Measurements from ENCODE around the gene GLIPR1.
A peak's percentile ranks its signal among the peaks of the same experiment; 100 is the strongest.
"Not testable (repeated sequence)": the region's sequence is repeated elsewhere in the genome, so short reads cannot be mapped to it uniquely, and the experiment has no call there.

GLIPR1 gene

GRCh38 chr12:75480469-75480949 lies at the start of gene GLIPR1:
GLIPR1 (plus strand) TSS chr12:75480755; CDS start chr12:75480881, 126 bp downstream.
- DNase-seq: no peak

GRCh38 chr12:75432924-75433323 lies 47.6 kb upstream of the GLIPR1 start:
- DNase-seq: no peak

- DNase-seq: no peak
These were observed 43.0 kb upstream of the GLIPR1 start for GRCh38 chr12:75437564-75437963.

- DNase-seq: peak; percentile 40
These were observed 42.3 kb upstream of the GLIPR1 start for GRCh38 chr12:75438059-75438754.

GRCh38 chr12:75439048-75439447 lies 41.5 kb upstream of the GLIPR1 start:
- DNase-seq: no peak

GRCh38 chr12:75439930-75440329 lies 40.6 kb upstream of the GLIPR1 start:
- DNase-seq: no peak

GRCh38 chr12:75441687-75442449 lies 38.7 kb upstream of the GLIPR1 start:
- DNase-seq: not testable (repeated sequence)

GRCh38 chr12:75442454-75442853 lies 38.1 kb upstream of the GLIPR1 start:
- not testable (repeated sequence) for DNase-seq

GRCh38 chr12:75443709-75444108 lies 36.8 kb upstream of the GLIPR1 start:
- DNase-seq: no peak

- DNase-seq: no peak
These were observed 36.0 kb upstream of the GLIPR1 start for GRCh38 chr12:75444429-75445136.

- not testable (repeated sequence) for DNase-seq
These were observed 35.4 kb upstream of the GLIPR1 start for GRCh38 chr12:75445137-75445507.

GRCh38 chr12:75446857-75447256 lies 33.7 kb upstream of the GLIPR1 start:
- no peak for DNase-seq

- no peak for DNase-seq
These were observed 32.7 kb upstream of the GLIPR1 start for GRCh38 chr12:75447691-75448393.

GRCh38 chr12:75452675-75453330 lies 27.8 kb upstream of the GLIPR1 start:
- no peak for DNase-seq

- DNase-seq: no peak
These were observed 24.7 kb upstream of the GLIPR1 start for GRCh38 chr12:75455839-75456238.

- DNase-seq: no peak
These were observed 23.4 kb upstream of the GLIPR1 start for GRCh38 chr12:75457191-75457590.

- not testable (repeated sequence) for DNase-seq
These were observed 22.7 kb upstream of the GLIPR1 start for GRCh38 chr12:75457866-75458265.

- no peak for DNase-seq
These were observed 20.8 kb upstream of the GLIPR1 start for GRCh38 chr12:75459755-75460154.

- DNase-seq: no peak
These were observed 20.4 kb upstream of the GLIPR1 start for GRCh38 chr12:75460204-75460603.

- no peak for DNase-seq
These were observed 8.4 kb upstream of the GLIPR1 start for GRCh38 chr12:75471902-75472890.

GRCh38 chr12:75474116-75474515 lies 6.4 kb upstream of the GLIPR1 start:
- no peak for DNase-seq

All from NCI-H2171 treated with DMSO at 0.1 percent for 48 hours (cell line).